ENCODE measurements around the gene KCNT1.

The KCNT1 gene

GRCh38 chr9:135825435-135826187 lies 123.6 kb downstream of the KCNT1 start:
- no peak for DNase-seq

DNA sequence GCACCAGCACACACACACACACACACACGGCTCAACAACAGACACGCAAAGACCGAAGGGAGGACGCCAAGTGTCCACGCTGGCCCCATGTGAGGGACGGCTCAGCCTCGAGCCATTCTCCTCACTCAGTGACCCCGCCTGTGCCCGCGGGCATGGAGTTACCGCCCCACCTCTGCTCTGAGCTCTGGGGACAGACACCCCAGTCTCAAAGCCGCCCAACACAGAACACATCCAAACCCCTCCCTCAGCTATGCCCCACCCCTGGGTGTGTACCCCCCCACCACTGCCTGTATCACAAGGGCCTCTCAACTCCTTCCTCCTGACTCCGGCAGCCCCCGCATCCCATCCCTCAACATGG lies 124.2 kb downstream of the KCNT1 start:
- no peak for DNase-seq

GRCh38 chr9:135827301-135827700 lies 125.3 kb downstream of the KCNT1 start:
- DNase-seq = no peak

DNA sequence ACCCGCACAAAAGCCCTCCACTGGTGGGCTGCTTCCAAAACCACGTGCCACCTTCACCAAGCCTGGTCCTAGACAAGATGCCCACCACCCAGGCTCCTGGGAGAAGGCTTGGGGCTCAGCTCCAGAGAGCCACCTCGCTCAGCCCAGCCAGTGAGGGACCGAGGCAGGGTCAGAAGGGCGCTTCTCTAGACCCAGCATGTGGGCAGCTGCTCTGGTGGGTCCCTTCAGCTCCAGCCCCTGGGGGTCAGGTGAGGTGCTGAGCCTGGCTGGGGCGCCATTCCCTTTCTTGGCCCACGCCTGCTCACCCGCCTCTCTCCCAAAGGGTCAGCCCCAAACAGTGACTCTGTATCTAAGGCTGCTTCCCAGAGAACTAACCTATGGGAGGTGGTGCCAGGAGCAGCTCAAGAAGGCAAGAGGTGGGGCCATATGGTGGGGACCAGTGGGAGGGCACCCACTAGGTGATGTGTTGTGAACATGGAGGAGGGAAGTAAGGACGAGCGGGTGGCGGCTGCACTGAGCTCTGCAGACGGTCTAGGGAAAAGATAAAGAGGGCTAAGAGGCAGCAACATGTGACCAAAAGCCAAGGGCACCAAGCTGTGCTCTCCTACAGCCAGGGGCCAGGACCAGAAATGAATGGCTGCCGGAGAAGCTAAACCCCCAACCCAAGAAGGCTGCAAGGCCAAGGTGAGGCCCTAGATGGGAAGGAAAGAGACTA lies 126.0 kb downstream of the KCNT1 start:
- DNase-seq = no peak

DNA sequence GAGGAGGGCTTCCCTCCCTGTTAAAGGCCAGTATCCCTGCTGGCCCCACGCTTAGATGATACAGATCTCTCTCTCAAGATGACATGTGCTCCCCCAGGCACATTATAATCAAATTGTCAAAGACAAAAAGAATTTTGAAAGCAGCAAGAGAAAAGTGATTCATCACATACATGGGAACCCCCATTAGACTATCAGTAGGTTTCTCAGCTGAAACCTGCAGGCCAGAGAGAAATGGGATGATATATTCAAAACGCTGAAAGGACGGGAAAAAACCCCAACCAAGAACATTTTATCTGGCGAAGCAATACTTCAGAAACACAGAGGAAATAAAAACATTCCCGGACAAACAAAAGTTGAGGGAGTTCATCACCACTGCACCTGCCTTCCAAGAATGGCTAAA lies 126.7 kb downstream of the KCNT1 start:
- DNase-seq = no peak

DNA sequence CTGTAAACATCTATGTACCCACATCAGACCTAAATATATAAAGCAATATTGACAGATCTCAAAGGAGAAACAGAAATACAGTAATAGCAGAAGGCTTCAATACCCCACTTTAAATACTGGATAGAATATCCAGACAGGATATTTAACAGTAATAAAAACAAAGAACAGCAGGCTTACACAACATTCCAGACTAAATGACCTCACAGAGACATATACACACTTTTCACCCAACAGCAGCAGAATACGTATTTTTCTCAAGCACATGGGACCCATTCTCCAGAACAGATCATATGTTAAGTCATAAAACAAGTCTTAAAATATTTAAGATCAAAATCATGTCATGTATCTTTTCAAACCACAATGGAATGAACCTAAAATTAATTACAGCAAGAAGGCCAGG lies 128.5 kb downstream of the KCNT1 start:
- DNase-seq = no peak

GRCh38 chr9:135833864-135834263 lies 131.9 kb downstream of the KCNT1 start:
- no peak for DNase-seq

DNA sequence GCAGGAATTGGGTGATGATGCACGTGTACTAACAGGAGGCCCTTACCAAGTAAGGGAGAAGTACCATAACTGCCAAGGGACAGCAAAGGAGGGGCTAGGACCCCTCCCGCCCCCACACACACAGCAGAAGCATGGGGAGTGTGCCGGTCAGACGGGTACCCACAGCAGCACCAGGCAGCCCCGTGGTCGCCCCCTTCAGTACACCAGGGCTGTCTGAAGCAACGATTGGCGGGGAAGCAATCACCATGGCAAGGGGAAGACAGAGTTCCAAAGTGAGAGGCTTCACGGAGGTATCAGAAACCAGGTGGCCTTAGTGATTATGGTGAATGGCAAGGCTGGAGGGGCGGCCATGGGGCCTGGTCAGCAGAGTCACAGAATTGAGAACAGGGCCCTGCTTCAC lies 133.1 kb downstream of the KCNT1 start:
- DNase-seq = no peak

- DNase-seq = no peak
Observed at GRCh38 chr9:135839516-135839915, 137.5 kb downstream of the KCNT1 start.

DNA sequence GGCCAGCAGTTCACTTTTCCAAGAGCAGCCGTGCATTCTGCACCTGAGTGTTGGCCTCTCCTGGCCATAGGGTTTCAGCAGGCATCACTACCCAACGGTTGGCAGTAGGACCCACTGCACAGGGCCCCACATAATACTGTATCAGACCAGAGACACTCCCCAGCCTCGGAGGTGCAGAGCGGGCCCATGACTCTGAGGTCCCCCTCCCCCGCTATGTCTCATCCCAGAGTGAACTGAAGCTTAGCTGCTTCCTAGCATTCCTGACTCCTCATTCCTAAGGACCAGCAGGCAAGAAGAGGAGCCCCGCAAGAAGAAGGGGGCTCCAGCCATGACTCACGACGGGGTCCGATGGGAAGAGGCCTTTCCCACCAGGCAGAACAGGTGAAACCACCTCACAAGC lies 138.1 kb downstream of the KCNT1 start:
- DNase-seq = no peak

DNA sequence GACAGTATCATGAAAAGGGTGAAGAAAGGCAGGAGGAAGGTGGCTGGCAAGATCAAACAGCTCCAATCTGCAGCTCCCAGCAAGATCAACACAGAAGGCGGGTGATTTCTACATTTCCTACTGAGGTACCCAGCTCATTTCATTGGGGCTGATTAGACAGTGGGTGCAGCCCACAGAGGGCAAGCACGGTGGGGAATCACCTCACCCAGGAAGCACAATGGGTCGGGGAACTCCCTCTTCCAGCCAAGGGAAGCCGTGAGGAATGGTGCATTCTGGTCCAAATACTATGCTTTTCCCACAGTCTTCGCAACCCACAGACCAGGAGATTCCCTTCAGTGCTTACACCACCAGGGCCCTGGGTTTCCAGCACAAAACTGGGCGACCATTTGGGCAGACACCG lies 138.6 kb downstream of the KCNT1 start:
- no peak for DNase-seq

All from suppressor macrophage treated with lipopolysaccharide for 4 hours (primary cell).